Measurements from ENCODE around the gene SYNPO2L.
"Not testable (repeated sequence)": the region's sequence is repeated elsewhere in the genome, so short reads cannot be mapped to it uniquely, and the experiment has no call there.

Gene SYNPO2L

GRCh38 chr10:73655990-73656298 lies at the start of gene SYNPO2L:
TSS of gene SYNPO2L (minus strand) at chr10:73656029. CDS start at chr10:73655922, 107 bp downstream.
- H3K36me3 ChIP-seq (ENCODE audit: control insufficient read depth in 1 of 2, insufficient read depth in 2 of 2, low read length in 2 of 2): no peaks in the 10 kb centered on the region
- H3K9me3 ChIP-seq (ENCODE audit: control insufficient read depth in 1 of 2, low read length in 2 of 2): no peaks in the 10 kb centered on the region
- H3K4me3 ChIP-seq (ENCODE audit: low read depth in 1 of 2, low read length in 2 of 2): no peak within 1 kb of the TSS
- no peaks in the 10 kb centered on the region for H3K27me3 ChIP-seq (ENCODE audit: control insufficient read depth in 1 of 2, insufficient read depth in 2 of 2, low read length in 2 of 2)
- H3K4me1 ChIP-seq (ENCODE audit: control insufficient read depth in 1 of 2, insufficient read depth in 2 of 2, low read length in 2 of 2): peaks cover 0 to 7% of the 10 kb centered on the region in 2 donors
- H3K27ac ChIP-seq (ENCODE audit: low read depth, low read length): no peak within 1 kb of the TSS
- H3K9ac ChIP-seq (ENCODE audit: low read depth in 1 of 2, low read length in 2 of 2): no peak within 1 kb of the TSS

GRCh38 chr10:73703924-73704323 lies 48.1 kb upstream of the SYNPO2L start:
- H3K4me1 ChIP-seq (ENCODE audit: control insufficient read depth in 1 of 2, insufficient read depth in 2 of 2, low read length in 2 of 2); H3K9ac ChIP-seq (ENCODE audit: low read depth in 1 of 2, low read length in 2 of 2); H3K27ac ChIP-seq (ENCODE audit: low read depth, low read length); H3K9me3 ChIP-seq (ENCODE audit: control insufficient read depth in 1 of 2, low read length in 2 of 2); H3K27me3 ChIP-seq (ENCODE audit: control insufficient read depth in 1 of 2, insufficient read depth in 2 of 2, low read length in 2 of 2); H3K36me3 ChIP-seq (ENCODE audit: control insufficient read depth in 1 of 2, insufficient read depth in 2 of 2, low read length in 2 of 2); H3K4me3 ChIP-seq (ENCODE audit: low read depth in 1 of 2, low read length in 2 of 2): not testable (repeated sequence)

GRCh38 chr10:73698819-73699218 lies 43.0 kb upstream of the SYNPO2L start:
- H3K9ac ChIP-seq (ENCODE audit: low read depth in 1 of 2, low read length in 2 of 2); H3K27me3 ChIP-seq (ENCODE audit: control insufficient read depth in 1 of 2, insufficient read depth in 2 of 2, low read length in 2 of 2); H3K27ac ChIP-seq (ENCODE audit: low read depth, low read length); H3K4me3 ChIP-seq (ENCODE audit: low read depth in 1 of 2, low read length in 2 of 2); H3K4me1 ChIP-seq (ENCODE audit: control insufficient read depth in 1 of 2, insufficient read depth in 2 of 2, low read length in 2 of 2); H3K9me3 ChIP-seq (ENCODE audit: control insufficient read depth in 1 of 2, low read length in 2 of 2); H3K36me3 ChIP-seq (ENCODE audit: control insufficient read depth in 1 of 2, insufficient read depth in 2 of 2, low read length in 2 of 2): not testable (repeated sequence)

- H3K4me3 ChIP-seq (ENCODE audit: low read depth in 1 of 2, low read length in 2 of 2); H3K27ac ChIP-seq (ENCODE audit: low read depth, low read length); H3K9me3 ChIP-seq (ENCODE audit: control insufficient read depth in 1 of 2, low read length in 2 of 2); H3K4me1 ChIP-seq (ENCODE audit: control insufficient read depth in 1 of 2, insufficient read depth in 2 of 2, low read length in 2 of 2); H3K27me3 ChIP-seq (ENCODE audit: control insufficient read depth in 1 of 2, insufficient read depth in 2 of 2, low read length in 2 of 2); H3K9ac ChIP-seq (ENCODE audit: low read depth in 1 of 2, low read length in 2 of 2); H3K36me3 ChIP-seq (ENCODE audit: control insufficient read depth in 1 of 2, insufficient read depth in 2 of 2, low read length in 2 of 2): not testable (repeated sequence)
Observed at GRCh38 chr10:73697675-73698159, 41.9 kb upstream of the SYNPO2L start, which contains the start of gene AGAP5. TSS of gene AGAP5 (minus strand) at chr10:73698109. CDS start at chr10:73697755, 354 bp downstream.

GRCh38 chr10:73695302-73695701 lies 39.5 kb upstream of the SYNPO2L start:
- not testable (repeated sequence) for H3K27ac ChIP-seq (ENCODE audit: low read depth, low read length); H3K9me3 ChIP-seq (ENCODE audit: control insufficient read depth in 1 of 2, low read length in 2 of 2); H3K27me3 ChIP-seq (ENCODE audit: control insufficient read depth in 1 of 2, insufficient read depth in 2 of 2, low read length in 2 of 2); H3K4me3 ChIP-seq (ENCODE audit: low read depth in 1 of 2, low read length in 2 of 2); H3K9ac ChIP-seq (ENCODE audit: low read depth in 1 of 2, low read length in 2 of 2); H3K4me1 ChIP-seq (ENCODE audit: control insufficient read depth in 1 of 2, insufficient read depth in 2 of 2, low read length in 2 of 2); H3K36me3 ChIP-seq (ENCODE audit: control insufficient read depth in 1 of 2, insufficient read depth in 2 of 2, low read length in 2 of 2)

GRCh38 chr10:73690755-73691154 lies 34.9 kb upstream of the SYNPO2L start:
- not testable (repeated sequence) for H3K27ac ChIP-seq (ENCODE audit: low read depth, low read length); H3K9ac ChIP-seq (ENCODE audit: low read depth in 1 of 2, low read length in 2 of 2); H3K36me3 ChIP-seq (ENCODE audit: control insufficient read depth in 1 of 2, insufficient read depth in 2 of 2, low read length in 2 of 2); H3K4me1 ChIP-seq (ENCODE audit: control insufficient read depth in 1 of 2, insufficient read depth in 2 of 2, low read length in 2 of 2); H3K4me3 ChIP-seq (ENCODE audit: low read depth in 1 of 2, low read length in 2 of 2); H3K9me3 ChIP-seq (ENCODE audit: control insufficient read depth in 1 of 2, low read length in 2 of 2); H3K27me3 ChIP-seq (ENCODE audit: control insufficient read depth in 1 of 2, insufficient read depth in 2 of 2, low read length in 2 of 2)

- H3K4me3 ChIP-seq (ENCODE audit: low read depth in 1 of 2, low read length in 2 of 2); H3K36me3 ChIP-seq (ENCODE audit: control insufficient read depth in 1 of 2, insufficient read depth in 2 of 2, low read length in 2 of 2): not testable (repeated sequence)
Observed at GRCh38 chr10:73689596-73689995, 33.8 kb upstream of the SYNPO2L start.

GRCh38 chr10:73687641-73688040 lies 31.8 kb upstream of the SYNPO2L start:
- not testable (repeated sequence) for H3K4me1 ChIP-seq (ENCODE audit: control insufficient read depth in 1 of 2, insufficient read depth in 2 of 2, low read length in 2 of 2); H3K9me3 ChIP-seq (ENCODE audit: control insufficient read depth in 1 of 2, low read length in 2 of 2); H3K27ac ChIP-seq (ENCODE audit: low read depth, low read length); H3K4me3 ChIP-seq (ENCODE audit: low read depth in 1 of 2, low read length in 2 of 2); H3K9ac ChIP-seq (ENCODE audit: low read depth in 1 of 2, low read length in 2 of 2); H3K27me3 ChIP-seq (ENCODE audit: control insufficient read depth in 1 of 2, insufficient read depth in 2 of 2, low read length in 2 of 2); H3K36me3 ChIP-seq (ENCODE audit: control insufficient read depth in 1 of 2, insufficient read depth in 2 of 2, low read length in 2 of 2)

More at GRCh38 chr10:73689596-73689995, 33.8 kb upstream of the SYNPO2L start:
- not testable (repeated sequence) for H3K4me1 ChIP-seq (ENCODE audit: control insufficient read depth in 1 of 2, insufficient read depth in 2 of 2, low read length in 2 of 2); H3K9ac ChIP-seq (ENCODE audit: low read depth in 1 of 2, low read length in 2 of 2); H3K27me3 ChIP-seq (ENCODE audit: control insufficient read depth in 1 of 2, insufficient read depth in 2 of 2, low read length in 2 of 2); H3K27ac ChIP-seq (ENCODE audit: low read depth, low read length); H3K9me3 ChIP-seq (ENCODE audit: control insufficient read depth in 1 of 2, low read length in 2 of 2)

- not testable (repeated sequence) for H3K36me3 ChIP-seq (ENCODE audit: control insufficient read depth in 1 of 2, insufficient read depth in 2 of 2, low read length in 2 of 2); H3K4me1 ChIP-seq (ENCODE audit: control insufficient read depth in 1 of 2, insufficient read depth in 2 of 2, low read length in 2 of 2); H3K4me3 ChIP-seq (ENCODE audit: low read depth in 1 of 2, low read length in 2 of 2); H3K27me3 ChIP-seq (ENCODE audit: control insufficient read depth in 1 of 2, insufficient read depth in 2 of 2, low read length in 2 of 2); H3K9ac ChIP-seq (ENCODE audit: low read depth in 1 of 2, low read length in 2 of 2); H3K9me3 ChIP-seq (ENCODE audit: control insufficient read depth in 1 of 2, low read length in 2 of 2); H3K27ac ChIP-seq (ENCODE audit: low read depth, low read length)
Observed at GRCh38 chr10:73674546-73674945, 18.7 kb upstream of the SYNPO2L start.

GRCh38 chr10:73668378-73668777 lies 12.5 kb upstream of the SYNPO2L start:
- H3K9ac ChIP-seq (ENCODE audit: low read depth in 1 of 2, low read length in 2 of 2); H3K27me3 ChIP-seq (ENCODE audit: control insufficient read depth in 1 of 2, insufficient read depth in 2 of 2, low read length in 2 of 2); H3K4me3 ChIP-seq (ENCODE audit: low read depth in 1 of 2, low read length in 2 of 2); H3K9me3 ChIP-seq (ENCODE audit: control insufficient read depth in 1 of 2, low read length in 2 of 2); H3K27ac ChIP-seq (ENCODE audit: low read depth, low read length); H3K4me1 ChIP-seq (ENCODE audit: control insufficient read depth in 1 of 2, insufficient read depth in 2 of 2, low read length in 2 of 2); H3K36me3 ChIP-seq (ENCODE audit: control insufficient read depth in 1 of 2, insufficient read depth in 2 of 2, low read length in 2 of 2): not testable (repeated sequence)

GRCh38 chr10:73666153-73666809 lies 10.5 kb upstream of the SYNPO2L start:
- H3K9me3 ChIP-seq (ENCODE audit: control insufficient read depth in 1 of 2, low read length in 2 of 2); H3K27me3 ChIP-seq (ENCODE audit: control insufficient read depth in 1 of 2, insufficient read depth in 2 of 2, low read length in 2 of 2); H3K27ac ChIP-seq (ENCODE audit: low read depth, low read length); H3K9ac ChIP-seq (ENCODE audit: low read depth in 1 of 2, low read length in 2 of 2); H3K4me1 ChIP-seq (ENCODE audit: control insufficient read depth in 1 of 2, insufficient read depth in 2 of 2, low read length in 2 of 2); H3K36me3 ChIP-seq (ENCODE audit: control insufficient read depth in 1 of 2, insufficient read depth in 2 of 2, low read length in 2 of 2); H3K4me3 ChIP-seq (ENCODE audit: low read depth in 1 of 2, low read length in 2 of 2): not testable (repeated sequence)
